Mononuclear cell (primary cell): ENCODE data around the gene DHRS7B. TPM values are rescaled to one million over a fixed set of nuclear protein-coding genes. Genes with fewer than 3 reads are reported as not detected.

ENCODE experiments used
- H3K27me3 ChIP-seq: 2 replicates; pipeline ENCODE4 v1.6.0; 2011; ENCODE audit warnings: low read length, control low read depth; ENCODE audit not compliant: insufficient read depth
- H3K4me1 ChIP-seq: 2 replicates; pipeline ENCODE4 v1.5.1; 2011; ENCODE audit warnings: mild to moderate bottlenecking, low read length, control low read depth; ENCODE audit not compliant: insufficient read depth
- H3K4me3 ChIP-seq: 2 replicates; pipeline ENCODE4 v1.5.1; 2011; ENCODE audit warnings: mild to moderate bottlenecking, low read length, moderate library complexity
- H3K9me3 ChIP-seq: 2 replicates; pipeline ENCODE4 v1.5.1; 2011; ENCODE audit warnings: low read depth, mild to moderate bottlenecking, control low read depth, low read length
- total RNA-seq: library from RNA; depleted of rRNA; stranded (reverse); fragments of >200 nt; gene quantifications from one replicate; pipeline ENCODE4 v1.2.3, GENCODE V29; 2012

Gene DHRS7B
- total RNA-seq, 1 donor, result 5.8 TPM

DNA sequence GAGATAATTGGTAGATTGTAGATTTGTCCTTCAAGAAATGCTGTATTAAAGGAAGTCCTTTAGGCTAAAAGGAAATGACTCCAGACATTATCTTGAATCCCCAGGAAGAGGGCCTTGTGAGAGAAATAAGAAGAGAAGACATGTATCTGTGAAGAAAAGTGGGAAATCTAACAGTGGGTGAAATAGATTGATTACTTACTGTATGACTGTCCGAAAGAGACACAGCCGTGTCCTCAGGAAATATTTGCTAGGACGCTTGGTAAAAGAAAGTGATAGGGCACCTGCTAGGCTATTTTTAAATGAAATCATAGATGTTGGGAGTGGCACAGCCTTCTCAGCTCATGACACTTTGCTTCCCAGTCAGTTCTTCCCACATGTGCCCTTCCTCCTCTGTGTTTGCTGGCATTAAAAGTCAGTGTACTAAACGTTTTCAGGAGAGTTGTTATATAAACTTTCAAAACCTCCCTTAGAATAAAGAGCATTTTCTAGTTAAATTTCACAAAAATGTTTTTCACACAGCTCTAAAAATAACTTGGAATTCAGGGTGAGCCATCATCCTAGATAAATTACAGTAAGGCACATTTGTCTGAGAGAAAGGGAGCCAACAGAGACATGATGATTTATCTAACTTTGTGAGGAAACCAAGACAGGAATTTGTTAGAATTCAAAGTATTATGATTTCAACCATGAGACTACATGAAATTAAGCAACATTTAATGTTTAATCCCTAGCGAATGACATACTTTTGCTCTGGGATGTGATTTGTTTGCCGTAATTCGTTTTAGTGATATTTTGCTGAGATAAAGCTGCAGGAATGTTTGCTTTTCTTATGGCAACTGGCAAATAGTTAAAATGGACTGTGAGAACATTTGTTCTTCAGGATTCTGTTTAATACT lies 35.0 kb downstream of the DHRS7B start:
- Histone ChIP-seq H3K9me3 (no peaks in the 10 kb centered on the region), H3K4me3 (no peak overlapping the region), H3K27me3 (no peaks in the 10 kb centered on the region), H3K4me1 (peaks cover 6% of the 10 kb centered on the region)

DNA sequence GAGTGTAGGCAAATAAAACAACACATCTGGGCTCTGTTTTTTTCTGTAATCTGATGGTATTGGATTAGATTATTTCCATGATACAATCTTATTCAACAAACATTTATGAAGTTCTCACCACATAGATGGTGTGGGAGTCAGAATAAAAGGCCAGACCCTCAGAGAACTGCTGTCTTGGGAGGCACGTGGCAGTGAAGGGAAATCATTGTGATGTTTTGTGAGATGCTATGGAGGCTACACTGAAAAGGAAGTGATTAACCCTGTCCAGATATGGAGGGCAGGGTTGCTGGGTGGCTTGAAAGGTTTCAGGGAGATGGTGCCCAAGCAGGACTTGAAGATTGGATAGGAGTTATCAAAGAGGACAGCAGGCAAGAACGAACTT lies 35.6 kb downstream of the DHRS7B start:
- H3K27me3 ChIP-seq, result no peaks in the 10 kb centered on the region
- peaks cover 6% of the 10 kb centered on the region for H3K4me1 ChIP-seq
- no peaks in the 10 kb centered on the region for H3K9me3 ChIP-seq
- H3K4me3 ChIP-seq, result no peak overlapping the region

DNA sequence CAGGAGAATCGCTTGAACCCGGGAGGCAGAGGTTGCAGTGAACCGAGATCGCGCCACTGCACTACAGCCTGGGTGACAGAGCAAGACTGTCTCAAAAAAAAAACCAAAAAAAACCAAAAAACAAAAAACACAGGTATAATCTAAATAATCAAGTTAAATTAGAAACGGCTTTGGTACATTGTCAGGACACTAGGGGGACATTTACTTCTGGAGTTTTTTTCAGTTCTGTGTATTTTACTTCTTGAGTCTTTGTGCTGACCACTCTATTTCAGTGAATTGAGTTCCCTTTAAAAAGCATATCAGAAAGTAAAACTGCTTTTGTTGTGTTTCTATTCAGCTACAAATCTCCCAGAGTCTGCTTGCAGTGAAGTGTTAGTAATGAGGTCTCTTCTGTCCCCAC lies 36.3 kb downstream of the DHRS7B start:
- Histone ChIP-seq H3K4me1 (peaks cover 6% of the 10 kb centered on the region), H3K9me3 (no peaks in the 10 kb centered on the region), H3K4me3 (no peak overlapping the region), H3K27me3 (no peaks in the 10 kb centered on the region)

DNA sequence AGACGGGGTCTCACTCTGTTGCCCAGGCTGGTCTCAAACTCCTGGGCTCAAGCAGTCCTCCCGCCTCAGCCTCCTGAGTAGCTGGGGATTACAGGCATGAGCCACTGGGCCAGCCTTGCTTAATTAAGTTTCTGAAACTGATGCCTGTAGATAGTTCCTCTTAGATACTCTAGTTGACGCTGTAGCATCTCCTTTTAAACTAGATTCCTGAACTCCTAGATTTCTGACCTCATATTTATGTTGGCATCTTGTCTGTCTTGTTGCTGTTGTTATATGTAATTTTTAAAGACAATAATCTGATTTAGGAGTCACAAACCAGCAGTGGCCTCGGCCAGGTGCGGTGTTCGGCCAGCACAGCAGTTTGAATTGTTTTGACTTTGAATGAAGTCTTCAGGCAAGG lies 37.5 kb downstream of the DHRS7B start:
- Histone ChIP-seq H3K4me1 (peaks cover 6% of the 10 kb centered on the region), H3K9me3 (no peaks in the 10 kb centered on the region), H3K27me3 (no peaks in the 10 kb centered on the region), H3K4me3 (no peak overlapping the region)

DNA sequence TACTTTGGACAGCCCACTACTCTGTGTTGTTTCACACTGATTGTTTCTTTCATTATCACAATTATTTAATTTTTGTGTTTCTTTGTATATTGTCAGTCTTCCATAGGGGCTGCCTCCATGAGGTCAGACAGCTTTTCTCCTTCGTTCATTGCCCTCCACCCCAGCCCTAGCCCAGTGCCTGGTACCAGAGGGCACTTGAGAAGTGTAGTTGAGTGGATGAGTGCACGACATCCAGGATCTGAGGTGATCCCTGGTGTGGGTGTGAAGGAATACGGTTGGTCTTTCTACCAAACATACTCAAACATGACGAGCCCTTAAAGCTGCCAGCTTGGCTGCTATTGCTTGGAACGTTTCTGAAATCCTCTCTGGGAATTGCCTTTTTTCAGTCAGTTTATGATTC lies 37.9 kb downstream of the DHRS7B start:
- Histone ChIP-seq H3K9me3 (no peaks in the 10 kb centered on the region), H3K4me1 (peaks cover 6% of the 10 kb centered on the region), H3K27me3 (no peaks in the 10 kb centered on the region), H3K4me3 (no peak overlapping the region)

DNA sequence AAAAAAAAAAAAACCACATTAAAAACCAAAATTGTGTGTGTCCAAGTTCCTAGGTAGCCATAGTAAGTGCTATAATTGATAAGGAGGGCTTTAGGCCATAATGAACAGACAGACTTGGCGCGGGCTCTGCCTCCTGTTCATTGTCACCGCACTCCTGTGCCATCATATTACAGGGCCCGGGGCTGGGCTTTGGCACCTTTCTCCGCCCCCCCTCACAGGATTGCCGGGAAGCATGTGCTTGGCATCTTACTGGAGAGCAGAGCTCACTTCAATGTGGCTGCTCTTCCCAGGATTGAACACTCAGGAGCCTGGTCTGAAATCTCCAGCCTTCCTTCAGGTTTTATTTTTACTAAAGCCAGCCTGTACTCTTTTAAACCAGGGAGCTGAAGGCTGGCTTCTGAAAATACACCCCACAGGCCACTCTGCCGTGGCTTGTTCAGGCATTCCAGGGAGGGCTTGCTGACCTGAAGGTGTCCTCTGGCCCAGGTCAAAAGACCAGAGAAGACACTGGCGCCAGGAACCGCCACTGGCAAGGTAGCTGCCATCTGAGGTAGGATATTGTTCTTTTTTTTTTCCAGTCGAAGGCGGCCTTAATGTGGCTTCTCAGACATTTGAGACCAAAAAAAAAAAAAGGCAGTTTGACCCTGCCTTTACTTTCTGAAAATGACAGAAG lies 39.3 kb downstream of the DHRS7B start:
- H3K4me3 ChIP-seq, result no peak overlapping the region
- no peaks in the 10 kb centered on the region for H3K27me3 ChIP-seq
- no peaks in the 10 kb centered on the region for H3K9me3 ChIP-seq
- peaks cover 14% of the 10 kb centered on the region for H3K4me1 ChIP-seq

DNA sequence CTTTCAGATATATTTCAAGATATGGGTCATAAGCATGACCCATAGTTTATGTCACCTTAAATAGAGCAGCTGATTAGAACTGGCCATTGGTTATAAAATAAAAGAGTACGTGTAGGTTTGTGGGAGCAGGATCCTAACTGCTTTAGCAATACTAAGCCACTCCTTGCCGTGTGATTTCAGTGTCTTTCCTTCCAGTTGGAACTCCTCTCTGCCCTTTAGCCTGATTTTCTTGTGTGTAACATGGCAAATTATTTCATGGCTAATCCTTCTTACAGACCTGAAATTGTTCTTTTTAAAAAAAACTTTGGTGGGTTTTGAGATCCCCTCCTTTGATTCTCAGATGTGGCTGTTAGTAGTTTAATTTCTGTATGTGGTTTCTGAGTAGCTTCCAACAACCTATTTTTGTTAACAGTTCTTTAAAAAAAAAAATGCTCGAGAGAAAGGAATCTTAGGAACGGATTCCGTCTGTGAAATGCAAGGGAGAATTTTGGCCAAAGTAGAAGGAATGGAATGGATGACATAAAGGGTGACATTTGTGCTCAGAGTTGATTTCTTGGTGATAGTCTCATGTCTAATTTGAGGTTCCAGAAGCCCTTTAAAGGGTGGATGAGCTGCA lies 39.9 kb downstream of the DHRS7B start:
- H3K4me1 ChIP-seq, result peaks cover 17% of the 10 kb centered on the region
- H3K4me3 ChIP-seq, result no peak overlapping the region
- H3K9me3 ChIP-seq, result no peaks in the 10 kb centered on the region
- no peaks in the 10 kb centered on the region for H3K27me3 ChIP-seq

DNA sequence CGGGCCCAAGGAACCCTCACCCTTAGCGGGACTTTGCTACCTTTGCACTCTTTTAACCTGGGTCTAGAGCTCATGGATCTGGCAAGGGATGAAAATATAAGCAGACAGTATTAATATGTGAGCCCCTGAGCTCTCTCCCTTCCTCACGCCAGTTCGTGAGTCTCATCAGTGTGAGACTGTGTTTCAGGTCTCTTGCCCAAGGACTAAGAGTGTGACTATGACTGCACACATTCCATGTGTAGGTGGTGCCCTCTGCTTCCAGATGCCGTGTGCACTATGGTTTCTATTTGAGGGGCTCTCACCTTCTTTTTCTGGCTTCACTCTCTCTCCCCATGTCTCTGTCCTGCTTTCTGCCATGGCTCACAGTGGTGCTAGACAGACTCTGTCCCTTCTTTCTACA lies 40.5 kb downstream of the DHRS7B start:
- Histone ChIP-seq H3K27me3 (no peaks in the 10 kb centered on the region), H3K9me3 (no peaks in the 10 kb centered on the region), H3K4me3 (no peak overlapping the region), H3K4me1 (peaks cover 17% of the 10 kb centered on the region)

DNA sequence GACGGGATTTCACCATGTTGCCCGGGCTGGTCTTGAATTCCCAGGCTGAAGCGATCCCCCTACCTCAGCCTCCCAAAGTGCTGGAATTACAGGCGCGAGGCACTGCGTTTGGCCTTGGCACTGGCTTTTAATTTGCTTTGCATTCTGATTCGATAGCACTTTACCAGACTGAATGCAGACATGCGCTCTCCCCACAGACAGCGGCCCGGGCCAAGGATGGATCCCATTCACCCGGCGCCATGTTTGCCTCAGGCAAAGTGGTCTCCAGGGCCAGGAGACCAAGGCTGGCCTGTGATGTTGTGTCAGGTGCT lies 41.7 kb downstream of the DHRS7B start:
- H3K27me3 ChIP-seq, result no peaks in the 10 kb centered on the region
- no peak overlapping the region for H3K4me3 ChIP-seq
- no peaks in the 10 kb centered on the region for H3K9me3 ChIP-seq
- peaks cover 17% of the 10 kb centered on the region for H3K4me1 ChIP-seq

DNA sequence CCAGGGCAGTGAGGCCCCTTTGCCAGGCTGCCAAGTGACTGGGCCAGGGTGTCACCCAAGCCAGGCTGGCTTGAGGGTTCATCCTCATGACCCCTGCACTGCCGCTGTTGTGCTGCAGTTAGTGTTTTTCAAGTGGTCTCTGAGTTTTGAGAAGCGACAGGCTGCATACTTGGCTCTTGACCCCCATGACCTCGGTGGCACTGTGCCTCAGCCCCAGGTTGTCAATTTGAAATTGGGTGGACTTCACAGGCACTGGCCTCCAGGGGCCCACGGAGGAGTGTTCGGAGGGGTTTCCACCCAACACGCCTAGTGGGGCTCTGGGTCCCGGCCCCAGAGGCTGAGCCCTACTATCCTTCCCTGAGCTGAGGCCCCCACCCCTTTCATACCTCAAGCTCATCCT lies 42.7 kb downstream of the DHRS7B start:
- no peaks in the 10 kb centered on the region for H3K9me3 ChIP-seq
- H3K27me3 ChIP-seq, result no peaks in the 10 kb centered on the region
- H3K4me1 ChIP-seq, result peaks cover 12% of the 10 kb centered on the region

DNA sequence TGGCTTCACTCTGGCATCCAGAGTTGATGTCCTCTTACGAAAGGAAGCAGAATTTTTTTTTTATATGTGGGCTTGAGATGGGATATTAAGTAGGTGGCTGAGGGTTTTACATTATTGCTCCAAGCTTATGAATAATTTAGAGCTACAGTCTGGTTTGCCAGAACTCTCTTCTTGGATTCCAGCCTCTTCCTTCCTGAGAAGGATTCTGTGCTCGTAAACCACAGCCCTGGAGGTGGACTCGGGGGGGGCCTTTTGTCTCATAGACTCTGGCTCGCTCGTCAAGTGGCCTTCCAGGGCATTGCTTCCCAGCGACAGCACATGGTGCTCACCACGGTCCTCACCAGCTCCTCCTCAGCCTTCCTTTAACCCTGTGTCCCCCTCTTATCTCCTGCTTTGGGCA lies 44.0 kb downstream of the DHRS7B start:
- H3K9me3 ChIP-seq, result no peaks in the 10 kb centered on the region
- H3K4me1 ChIP-seq, result peaks cover 12% of the 10 kb centered on the region
- no peaks in the 10 kb centered on the region for H3K27me3 ChIP-seq
- H3K4me3 ChIP-seq, result no peak overlapping the region

More for the DNA sequence above, 42.7 kb downstream of the DHRS7B start:
- no peak overlapping the region for H3K4me3 ChIP-seq

DNA sequence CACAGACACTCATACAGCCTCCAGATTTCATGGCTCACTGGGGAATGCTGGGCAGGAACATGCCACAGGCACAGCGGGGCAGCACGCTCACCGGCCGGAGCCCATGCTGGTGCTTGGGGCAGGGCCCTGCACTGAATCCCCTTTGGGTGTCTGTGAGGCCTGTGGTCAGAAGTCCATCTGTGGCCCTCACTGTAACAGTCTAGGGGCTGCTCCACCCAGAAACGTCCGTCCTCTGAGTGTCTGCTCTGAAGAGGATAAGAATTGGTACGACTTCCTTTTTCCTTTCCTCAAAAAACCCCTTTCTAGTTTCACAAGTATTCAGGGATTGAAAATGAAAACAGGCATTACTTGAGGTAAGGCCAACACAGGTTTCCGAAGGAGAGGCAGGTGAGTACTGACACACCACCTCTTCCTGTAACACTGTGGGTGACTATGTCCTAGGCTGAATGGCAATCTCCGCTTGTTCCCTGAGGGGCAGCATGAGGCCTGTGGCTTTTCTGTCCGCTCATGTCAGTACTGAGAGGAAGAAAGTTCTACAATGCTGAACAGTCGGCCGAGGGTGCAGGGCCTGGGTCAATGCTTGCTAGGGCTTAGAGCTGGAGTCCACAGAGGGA lies 44.7 kb downstream of the DHRS7B start:
- Histone ChIP-seq H3K4me1 (peaks cover 12% of the 10 kb centered on the region), H3K4me3 (no peak overlapping the region), H3K9me3 (no peaks in the 10 kb centered on the region), H3K27me3 (no peaks in the 10 kb centered on the region)

DNA sequence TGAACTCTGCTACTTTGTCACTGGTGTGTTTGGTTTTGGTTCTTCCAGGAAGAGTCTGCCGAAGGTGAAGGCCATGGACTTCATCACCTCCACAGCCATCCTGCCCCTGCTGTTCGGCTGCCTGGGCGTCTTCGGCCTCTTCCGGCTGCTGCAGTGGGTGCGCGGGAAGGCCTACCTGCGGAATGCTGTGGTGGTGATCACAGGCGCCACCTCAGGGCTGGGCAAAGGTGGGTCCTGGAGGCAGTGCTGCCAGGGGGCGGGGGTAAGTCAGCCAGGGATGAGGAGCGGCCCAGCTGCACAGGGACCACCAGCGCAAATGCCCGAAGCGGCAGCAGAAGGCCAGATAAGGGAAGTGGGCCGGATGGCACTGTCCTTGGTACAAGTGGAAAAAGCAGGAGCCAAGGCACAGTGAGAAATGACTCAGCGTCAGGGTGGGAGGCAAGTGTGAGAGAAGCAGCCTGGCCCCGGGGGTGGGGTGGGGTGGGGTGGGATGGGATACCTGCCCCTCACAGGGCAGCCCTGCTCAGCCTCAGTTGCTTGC lies 45.3 kb downstream of the DHRS7B start:
- no peaks in the 10 kb centered on the region for H3K27me3 ChIP-seq
- H3K4me1 ChIP-seq, result peaks cover 12% of the 10 kb centered on the region
- H3K4me3 ChIP-seq, result no peak overlapping the region
- no peaks in the 10 kb centered on the region for H3K9me3 ChIP-seq

DNA sequence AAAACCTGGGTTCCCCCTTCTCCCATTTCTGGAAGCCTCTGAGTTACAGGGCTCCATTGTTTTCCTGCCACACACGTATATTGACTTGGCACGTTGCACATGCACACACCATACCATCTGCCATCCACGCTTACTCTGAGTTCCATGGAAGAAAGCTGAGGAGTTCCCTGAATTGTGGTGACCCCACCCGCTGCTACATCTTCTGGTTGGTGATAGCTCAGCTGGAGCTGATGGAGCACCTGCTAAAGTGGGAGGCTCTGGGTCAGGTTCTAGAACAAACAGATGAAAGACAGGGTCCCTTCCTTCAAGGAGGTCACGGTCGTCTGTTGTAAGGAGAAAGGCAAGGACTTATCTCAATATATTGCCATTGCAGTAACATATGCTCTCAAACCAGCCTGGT lies 46.1 kb downstream of the DHRS7B start:
- Histone ChIP-seq H3K27me3 (no peaks in the 10 kb centered on the region), H3K4me1 (peaks cover 12% of the 10 kb centered on the region), H3K9me3 (no peaks in the 10 kb centered on the region), H3K4me3 (no peak overlapping the region)

DNA sequence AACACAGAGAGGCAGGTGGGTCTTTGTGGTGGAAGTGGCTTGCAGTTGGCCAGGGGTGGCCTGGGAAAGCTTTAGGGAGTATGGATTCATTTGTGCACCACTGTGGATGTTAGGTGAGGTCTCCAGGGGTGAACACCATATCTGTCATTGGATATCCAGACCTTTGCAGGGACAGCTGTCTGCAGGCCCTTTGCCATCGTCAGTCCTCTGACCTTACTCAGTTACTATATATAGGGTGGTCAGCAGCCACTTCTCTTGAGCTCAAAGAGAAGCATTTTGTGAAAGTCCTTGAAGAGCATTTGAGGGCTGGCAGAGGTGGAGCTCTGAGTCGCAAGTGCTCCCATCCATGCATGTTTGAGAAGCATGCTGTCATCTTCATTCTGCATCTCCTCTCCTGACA lies 46.8 kb downstream of the DHRS7B start:
- Histone ChIP-seq H3K27me3 (no peaks in the 10 kb centered on the region), H3K4me3 (no peak overlapping the region), H3K4me1 (peaks cover 12% of the 10 kb centered on the region), H3K9me3 (no peaks in the 10 kb centered on the region)
